Mucosa of rectum (tissue), 2 donors: ENCODE measurements around the gene ALDH1A1.

ENCODE experiments used
- H3K27ac ChIP-seq, 2 donors: one replicate each; pipeline ENCODE4 v1.7.0; 2013; ENCODE audit warnings: inconsistent platforms in 2 of 2, low read depth in 2 of 2, low read length in 2 of 2
- H3K27me3 ChIP-seq, 2 donors: one replicate each; pipeline ENCODE4 v1.7.0; 2013; ENCODE audit warnings: low read length in 2 of 2; ENCODE audit not compliant: control insufficient read depth in 2 of 2, insufficient read depth in 2 of 2
- H3K36me3 ChIP-seq, 2 donors: one replicate each; pipeline ENCODE4 v1.7.0; 2013; ENCODE audit warnings: low read length in 2 of 2; ENCODE audit not compliant: control insufficient read depth in 2 of 2, insufficient read depth in 2 of 2
- H3K4me1 ChIP-seq, 2 donors: one replicate each; pipeline ENCODE4 v1.7.0; 2013; ENCODE audit warnings: low read length in 2 of 2, mild to moderate bottlenecking in 1 of 2; ENCODE audit not compliant: control insufficient read depth in 2 of 2, insufficient read depth in 2 of 2
- H3K4me3 ChIP-seq, 2 donors: one replicate each; pipeline ENCODE4 v1.7.0; 2013; ENCODE audit warnings: low read length in 2 of 2
- H3K9ac ChIP-seq, 2 donors: one replicate each; pipeline ENCODE4 v1.7.0; 2013; ENCODE audit warnings: low read length in 2 of 2, low read depth in 1 of 2, mild to moderate bottlenecking in 1 of 2
- H3K9me3 ChIP-seq, 2 donors: one replicate each; pipeline ENCODE4 v1.7.0; 2013; ENCODE audit warnings: low read length in 2 of 2; ENCODE audit not compliant: control insufficient read depth in 2 of 2
- donor health status: healthy.
- donor health status: Normal muscosa, but diverticular disease.

Gene ALDH1A1

GRCh38 chr9:72980183-72980582, 27.3 kb upstream of the ALDH1A1 start:
- H3K4me1 ChIP-seq: peaks cover under 1 to 12% of the 10 kb centered on the region in 2 donors
- H3K9ac ChIP-seq: no peak overlapping the region
- no peak overlapping the region for H3K4me3 ChIP-seq
- no peaks in the 10 kb centered on the region for H3K9me3 ChIP-seq
- no peaks in the 10 kb centered on the region for H3K27me3 ChIP-seq
- no peaks in the 10 kb centered on the region for H3K36me3 ChIP-seq
- H3K27ac ChIP-seq: no peak overlapping the region

GRCh38 chr9:72979405-72980100, 26.7 kb upstream of the ALDH1A1 start:
- no peak overlapping the region for H3K4me3 ChIP-seq
- no peak overlapping the region for H3K9ac ChIP-seq
- no peak overlapping the region for H3K27ac ChIP-seq
- no peaks in the 10 kb centered on the region for H3K9me3 ChIP-seq
- H3K27me3 ChIP-seq: no peaks in the 10 kb centered on the region
- peaks cover 0 to 8% of the 10 kb centered on the region in 2 donors for H3K4me1 ChIP-seq
- no peaks in the 10 kb centered on the region for H3K36me3 ChIP-seq

- H3K27ac ChIP-seq: no peak overlapping the region
These were observed 25.9 kb upstream of the ALDH1A1 start for GRCh38 chr9:72978744-72979143.

GRCh38 chr9:72977670-72978069, 24.8 kb upstream of the ALDH1A1 start:
- no peak overlapping the region for H3K27ac ChIP-seq
- no peaks in the 10 kb centered on the region for H3K9me3 ChIP-seq
- no peaks in the 10 kb centered on the region for H3K4me1 ChIP-seq
- no peaks in the 10 kb centered on the region for H3K27me3 ChIP-seq
- H3K36me3 ChIP-seq: no peaks in the 10 kb centered on the region
- no peak overlapping the region for H3K4me3 ChIP-seq
- no peak overlapping the region for H3K9ac ChIP-seq

More at GRCh38 chr9:72978744-72979143, 25.9 kb upstream of the ALDH1A1 start:
- H3K27me3 ChIP-seq: no peaks in the 10 kb centered on the region
- no peak overlapping the region for H3K4me3 ChIP-seq
- no peak overlapping the region for H3K9ac ChIP-seq
- no peaks in the 10 kb centered on the region for H3K36me3 ChIP-seq
- peaks cover 0 to 3% of the 10 kb centered on the region in 2 donors for H3K4me1 ChIP-seq
- H3K9me3 ChIP-seq: no peaks in the 10 kb centered on the region

GRCh38 chr9:72974501-72974900, 21.6 kb upstream of the ALDH1A1 start:
- H3K4me1 ChIP-seq: no peaks in the 10 kb centered on the region
- no peak overlapping the region for H3K9ac ChIP-seq
- H3K9me3 ChIP-seq: no peaks in the 10 kb centered on the region
- no peak overlapping the region for H3K4me3 ChIP-seq
- no peak overlapping the region for H3K27ac ChIP-seq
- H3K27me3 ChIP-seq: no peaks in the 10 kb centered on the region
- H3K36me3 ChIP-seq: no peaks in the 10 kb centered on the region

GRCh38 chr9:72972636-72973035, 19.8 kb upstream of the ALDH1A1 start:
- Histone ChIP-seq H3K9ac (no peak overlapping the region), H3K27ac (no peak overlapping the region), H3K4me1 (no peaks in the 10 kb centered on the region), H3K27me3 (no peaks in the 10 kb centered on the region), H3K9me3 (no peaks in the 10 kb centered on the region), H3K4me3 (no peak overlapping the region), H3K36me3 (no peaks in the 10 kb centered on the region)

GRCh38 chr9:72971411-72971810, 18.6 kb upstream of the ALDH1A1 start:
- Histone ChIP-seq H3K4me3 (no peak overlapping the region), H3K27ac (no peak overlapping the region), H3K4me1 (no peaks in the 10 kb centered on the region), H3K9me3 (no peaks in the 10 kb centered on the region), H3K36me3 (no peaks in the 10 kb centered on the region), H3K9ac (no peak overlapping the region), H3K27me3 (no peaks in the 10 kb centered on the region)

- H3K9ac ChIP-seq: no peak overlapping the region
- no peaks in the 10 kb centered on the region for H3K4me1 ChIP-seq
- no peaks in the 10 kb centered on the region for H3K36me3 ChIP-seq
- no peaks in the 10 kb centered on the region for H3K9me3 ChIP-seq
- H3K27me3 ChIP-seq: no peaks in the 10 kb centered on the region
- no peak overlapping the region for H3K27ac ChIP-seq
- no peak overlapping the region for H3K4me3 ChIP-seq
These were observed 7.6 kb upstream of the ALDH1A1 start for GRCh38 chr9:72960446-72960845.

- Histone ChIP-seq H3K9ac (no peak overlapping the region), H3K36me3 (no peaks in the 10 kb centered on the region), H3K4me1 (peaks cover 0 to 13% of the 10 kb centered on the region in 2 donors), H3K27me3 (no peaks in the 10 kb centered on the region), H3K4me3 (no peak overlapping the region), H3K9me3 (no peaks in the 10 kb centered on the region), H3K27ac (no peak overlapping the region)
These were observed 5.8 kb upstream of the ALDH1A1 start for GRCh38 chr9:72958485-72959281.

GRCh38 chr9:72955571-72955970, 2.7 kb upstream of the ALDH1A1 start:
- no peaks in the 10 kb centered on the region for H3K27me3 ChIP-seq
- no peaks in the 10 kb centered on the region for H3K36me3 ChIP-seq
- H3K4me1 ChIP-seq: peaks cover 3 to 23% of the 10 kb centered on the region in 2 donors
- no peak overlapping the region for H3K27ac ChIP-seq
- H3K9me3 ChIP-seq: no peaks in the 10 kb centered on the region
- no peak overlapping the region for H3K9ac ChIP-seq
- no peak overlapping the region for H3K4me3 ChIP-seq
